ENCODE measurements around the gene BCL2L12. TPM values are rescaled to one million over a fixed set of nuclear protein-coding genes. Genes with fewer than 3 reads are reported as not detected.

BCL2L12 gene, protein sequence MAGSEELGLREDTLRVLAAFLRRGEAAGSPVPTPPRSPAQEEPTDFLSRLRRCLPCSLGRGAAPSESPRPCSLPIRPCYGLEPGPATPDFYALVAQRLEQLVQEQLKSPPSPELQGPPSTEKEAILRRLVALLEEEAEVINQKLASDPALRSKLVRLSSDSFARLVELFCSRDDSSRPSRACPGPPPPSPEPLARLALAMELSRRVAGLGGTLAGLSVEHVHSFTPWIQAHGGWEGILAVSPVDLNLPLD
- total RNA-seq: 1 to 10 TPM; 2.1 to 7.9 (median 3.3) TPM

DNA sequence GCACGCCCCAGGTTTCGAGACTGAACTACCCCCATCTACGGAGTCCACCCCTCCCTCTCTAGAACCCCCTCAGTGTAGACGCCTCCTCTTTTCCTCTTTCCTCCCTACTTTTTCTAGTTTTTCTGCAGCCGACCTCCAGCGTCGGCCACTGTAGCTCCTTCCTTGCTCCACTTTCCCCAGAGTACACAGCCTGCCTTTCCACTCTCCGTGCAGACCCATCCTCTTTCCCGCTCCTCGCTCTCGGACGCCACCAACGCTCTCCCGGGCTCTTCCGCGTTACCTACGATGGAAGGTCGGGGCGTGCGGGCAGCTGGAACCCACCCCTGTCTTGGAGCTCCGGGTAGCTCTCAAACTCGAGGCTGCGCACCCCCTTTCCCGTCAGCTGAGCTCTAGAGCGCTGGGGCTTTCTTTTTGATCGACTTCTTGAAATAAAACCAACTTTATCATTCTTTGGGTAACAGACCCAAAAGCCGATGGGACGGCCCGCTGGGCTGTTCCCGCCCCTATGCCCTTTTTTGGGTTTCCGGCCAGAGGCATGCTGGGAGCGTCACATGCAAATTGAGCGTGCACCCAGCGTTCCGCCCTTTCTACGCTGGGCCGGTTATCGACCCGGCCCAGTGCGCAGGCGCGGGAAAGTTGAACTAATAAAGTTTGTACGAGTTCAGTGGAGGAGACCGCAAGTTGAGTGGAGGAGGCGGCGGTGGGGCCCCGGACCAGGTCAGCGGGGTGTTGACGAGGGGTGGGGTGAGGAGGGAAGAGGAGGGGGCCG lies at the start of gene BCL2L12, which contains the start of gene IRF3:
Gene BCL2L12 (plus strand): TSS at position 583 of the 769 bp plus-strand sequence. CDS start 760 bp downstream, outside the sequence.
Gene IRF3 (minus strand): TSS at position 507 of the 769 bp plus-strand sequence. CDS start 1,019 bp downstream, outside the sequence.
- TF ChIP-seq, protein P1, sequence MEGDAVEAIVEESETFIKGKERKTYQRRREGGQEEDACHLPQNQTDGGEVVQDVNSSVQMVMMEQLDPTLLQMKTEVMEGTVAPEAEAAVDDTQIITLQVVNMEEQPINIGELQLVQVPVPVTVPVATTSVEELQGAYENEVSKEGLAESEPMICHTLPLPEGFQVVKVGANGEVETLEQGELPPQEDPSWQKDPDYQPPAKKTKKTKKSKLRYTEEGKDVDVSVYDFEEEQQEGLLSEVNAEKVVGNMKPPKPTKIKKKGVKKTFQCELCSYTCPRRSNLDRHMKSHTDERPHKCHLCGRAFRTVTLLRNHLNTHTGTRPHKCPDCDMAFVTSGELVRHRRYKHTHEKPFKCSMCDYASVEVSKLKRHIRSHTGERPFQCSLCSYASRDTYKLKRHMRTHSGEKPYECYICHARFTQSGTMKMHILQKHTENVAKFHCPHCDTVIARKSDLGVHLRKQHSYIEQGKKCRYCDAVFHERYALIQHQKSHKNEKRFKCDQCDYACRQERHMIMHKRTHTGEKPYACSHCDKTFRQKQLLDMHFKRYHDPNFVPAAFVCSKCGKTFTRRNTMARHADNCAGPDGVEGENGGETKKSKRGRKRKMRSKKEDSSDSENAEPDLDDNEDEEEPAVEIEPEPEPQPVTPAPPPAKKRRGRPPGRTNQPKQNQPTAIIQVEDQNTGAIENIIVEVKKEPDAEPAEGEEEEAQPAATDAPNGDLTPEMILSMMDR (IDR thresholded peaks at IDR 0.05; ENCODE audit: low read depth): no peak

DNA sequence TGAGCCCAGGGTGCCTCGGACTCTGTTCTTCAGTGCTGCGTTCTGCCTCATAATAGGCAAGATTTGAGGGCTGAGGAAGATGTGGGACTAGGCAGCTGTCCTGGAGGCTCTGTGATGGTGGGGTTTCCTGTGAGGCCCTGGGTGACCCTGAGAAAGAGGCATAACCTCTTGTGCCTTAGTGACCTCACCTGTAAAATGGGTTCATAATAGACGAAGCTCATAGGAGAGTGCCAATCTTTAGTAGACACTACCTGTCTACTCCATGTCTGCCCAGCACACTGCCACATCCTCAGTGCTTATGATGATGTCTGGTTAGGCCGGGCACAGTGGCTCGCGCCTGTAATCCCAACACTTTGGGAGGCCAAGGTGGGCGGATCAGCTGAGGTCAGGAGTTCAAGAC lies 49.2 kb upstream of the BCL2L12 start:
- TF ChIP-seq, protein P1 (IDR thresholded peaks at IDR 0.05; ENCODE audit: low read depth): no peak

DNA sequence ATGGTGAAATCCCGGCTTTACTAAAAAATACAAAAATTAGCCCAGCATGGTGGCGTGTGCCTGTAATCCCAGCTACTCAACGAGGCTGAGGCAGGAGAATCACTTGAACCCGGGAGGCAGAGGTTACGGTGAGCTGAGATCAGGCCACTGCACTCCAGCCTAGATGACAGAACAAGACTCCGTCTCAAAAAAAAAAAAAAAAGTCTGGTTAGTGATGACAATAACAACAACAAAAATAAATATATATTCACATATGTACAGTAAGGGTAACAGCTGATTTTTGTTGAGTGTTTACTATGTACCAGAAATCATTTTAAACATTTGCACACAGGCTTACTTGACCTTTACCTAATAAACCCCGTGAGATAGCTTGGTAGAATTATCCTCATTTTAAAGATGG lies 48.8 kb upstream of the BCL2L12 start:
- TF ChIP-seq, protein P1 (IDR thresholded peaks at IDR 0.05; ENCODE audit: low read depth): no peak

DNA sequence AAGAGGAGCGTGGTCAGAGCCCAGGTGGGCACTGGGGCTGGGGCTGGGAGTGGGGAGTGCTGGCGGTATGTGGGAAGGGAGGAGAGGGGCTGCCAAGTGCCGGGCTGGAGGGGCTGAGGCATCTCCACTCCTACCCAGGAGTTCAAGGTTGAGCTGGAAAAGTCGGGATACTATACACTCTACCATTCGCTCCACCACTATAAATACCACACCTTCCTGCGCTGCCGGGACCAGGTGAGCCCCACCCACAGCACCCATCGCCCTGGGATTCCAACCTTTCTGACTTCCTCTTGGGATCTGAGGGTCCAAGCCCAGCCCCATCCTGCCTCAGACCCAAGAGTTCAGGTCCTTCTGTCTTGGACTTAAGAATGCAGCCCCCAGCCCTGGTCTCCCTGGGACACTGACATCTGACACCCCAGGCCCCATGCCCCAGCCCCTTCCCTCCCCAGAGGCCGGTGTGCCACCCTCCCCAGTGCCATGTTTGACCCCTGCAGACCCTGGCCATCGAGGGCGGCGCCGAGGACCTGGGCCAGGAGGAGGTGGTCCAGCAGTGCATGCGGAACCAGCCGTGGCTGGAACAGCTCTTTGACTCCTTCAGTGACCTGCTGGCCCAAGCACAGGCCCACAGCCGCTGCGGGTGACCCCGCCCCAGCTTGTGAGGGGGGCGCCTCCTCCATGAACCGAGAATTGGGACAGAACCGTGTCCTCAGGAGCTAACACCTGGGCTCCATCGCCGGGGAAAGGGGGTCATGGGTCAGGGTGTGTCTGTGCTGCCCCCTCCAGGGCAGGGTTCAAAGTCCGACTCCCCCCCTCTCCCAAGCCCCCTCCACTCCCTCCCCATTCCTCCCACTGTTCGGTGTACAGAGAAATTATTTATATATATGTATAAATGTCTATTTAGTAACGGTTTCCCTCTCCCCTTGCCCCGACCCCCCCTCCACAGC lies 40.5 kb upstream of the BCL2L12 start:
- TF ChIP-seq, protein P1 (IDR thresholded peaks at IDR 0.05; ENCODE audit: low read depth): no peak

DNA sequence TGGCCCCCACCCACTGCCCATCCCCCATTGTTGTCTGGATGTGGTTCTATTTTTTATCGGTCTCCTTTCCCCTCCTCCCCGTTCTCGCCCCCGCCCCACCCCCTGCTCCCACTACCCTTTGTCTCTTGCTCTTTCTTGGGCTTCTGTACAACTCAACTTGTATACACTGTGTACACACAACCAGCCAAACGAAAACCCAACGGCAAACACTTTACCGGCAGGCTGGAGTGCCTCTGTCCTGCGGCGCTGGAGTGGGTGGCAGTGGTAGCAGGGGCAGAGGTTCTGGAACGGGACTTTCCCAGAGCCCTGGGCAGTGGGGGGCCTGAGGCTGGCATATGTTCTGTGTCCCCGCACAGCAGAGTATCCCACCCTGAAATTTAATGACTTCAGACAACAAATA lies 39.5 kb upstream of the BCL2L12 start:
- TF ChIP-seq, protein P1 (IDR thresholded peaks at IDR 0.05; ENCODE audit: low read depth): no peak

DNA sequence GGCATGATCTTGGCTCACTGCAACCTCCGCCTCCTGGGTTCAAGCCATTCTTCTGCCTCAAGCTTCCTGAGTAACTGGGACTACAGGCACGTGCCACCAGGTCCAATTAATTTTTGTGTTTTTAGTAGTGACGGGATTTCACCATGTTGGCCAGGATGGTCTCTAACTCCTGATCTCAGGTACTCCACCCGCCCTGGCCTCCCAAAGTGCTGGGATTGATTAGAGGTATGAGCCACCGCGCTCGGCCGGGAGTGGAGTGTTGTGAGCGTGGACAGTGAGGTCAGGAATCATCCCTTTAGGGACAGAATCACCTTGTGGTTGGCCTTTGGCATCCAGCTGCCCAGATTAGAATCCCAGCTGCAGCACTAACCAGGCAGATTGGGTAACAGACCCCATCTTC lies 36.1 kb upstream of the BCL2L12 start:
- TF ChIP-seq, protein P1 (IDR thresholded peaks at IDR 0.05; ENCODE audit: low read depth): no peak

All from subcutaneous adipose tissue (tissue), 4 donors.